H1 (cell line): ENCODE results near the gene OSBPL2. TPM values are rescaled to one million over a fixed set of nuclear protein-coding genes. Genes with fewer than 3 reads are reported as not detected.

ENCODE experiments used
- CTCF ChIA-PET: fragments of 300-600 bp; sonication (Branson Sonifier 250); formaldehyde crosslinking; loops from one replicate; lab custom pipeline; 2021; ENCODE audit not compliant: partially characterized antibody; lab: Charles Lee
- POLR2A ChIA-PET: fragments of 300-600 bp; sonication (Branson Sonifier 250); formaldehyde crosslinking; loops from one replicate; lab custom pipeline; 2021; ENCODE audit warnings: inconsistent platforms; ENCODE audit not compliant: partially characterized antibody; lab: Charles Lee
- DNase-seq, 2 experiments: peaks; one replicate each; pipeline versions ENCODE4 v3.0.0 to v3.0.0-alpha.2; 2010 to 2022; ENCODE audit warnings: low spot score in 2 of 2, low read depth in 1 of 2, mixed read lengths in 1 of 2
- FAIRE-seq: peaks from 2 replicates; lab custom pipeline; 2011; peaks lifted over from hg19 to GRCh38; lab: Jason Lieb, UNC
- H2AFZ ChIP-seq: 2 replicates; pipeline ENCODE4 v1.8.1; 2012; ENCODE audit warnings: low read length, inconsistent platforms
- H2AK5ac ChIP-seq: 2 replicates; pipeline ENCODE4 v1.6.1; 2013; ENCODE audit warnings: low read depth, low read length
- H2BK120ac ChIP-seq: replicated peaks from 2 replicates; pipeline ENCODE3; 2013; ENCODE audit warnings: low read depth, low read length, inconsistent platforms
- H2BK12ac ChIP-seq: 2 replicates; pipeline ENCODE4 v1.6.1; 2013; ENCODE audit warnings: low read depth, low read length
- H2BK15ac ChIP-seq: 2 replicates; pipeline ENCODE4 v1.6.1; 2013; ENCODE audit warnings: low read length
- H2BK20ac ChIP-seq: 2 replicates; pipeline ENCODE4 v1.6.1; 2013; ENCODE audit warnings: low read length
- H2BK5ac ChIP-seq: 2 replicates; pipeline ENCODE4 v1.6.1; 2013; ENCODE audit warnings: low read depth, low read length
- H3K14ac ChIP-seq: 2 replicates; pipeline ENCODE4 v1.6.1; 2013; ENCODE audit warnings: inconsistent platforms; ENCODE audit not compliant: insufficient read length
- H3K18ac ChIP-seq: 2 replicates; pipeline ENCODE4 v1.6.1; 2013; ENCODE audit warnings: low read length; ENCODE audit errors: extremely low read depth
- H3K23ac ChIP-seq: 2 replicates; pipeline ENCODE4 v1.6.1; 2013; ENCODE audit warnings: inconsistent platforms; ENCODE audit not compliant: insufficient read length
- H3K23me2 ChIP-seq: 2 replicates; pipeline ENCODE4 v1.6.1; 2013; ENCODE audit warnings: low read depth, low read length
- H3K27ac ChIP-seq: 2 replicates; pipeline ENCODE4 v1.6.1; 2011; ENCODE audit warnings: low read depth, low read length, inconsistent platforms
- H3K27me3 ChIP-seq, 4 experiments: replicated peaks in 1 of 4; 1 replicate in 1 of 4; 2 replicates in 3 of 4; pipeline versions ENCODE4 v1.6.1 to v1.8.1; 2011 to 2013; ENCODE audit warnings: low read length in 3 of 4, mild to moderate bottlenecking in 3 of 4, inconsistent platforms in 2 of 4, mixed read lengths in 2 of 4, moderate library complexity in 1 of 4; ENCODE audit not compliant: control insufficient read depth in 3 of 4, insufficient read depth in 3 of 4; ENCODE audit errors: extremely low read depth in 1 of 4
- H3K36me3 ChIP-seq, 4 experiments: 2 replicates each; pipeline versions ENCODE4 v1.6.1 to v1.8.1; 2011 to 2013; ENCODE audit warnings: mild to moderate bottlenecking in 4 of 4, low read length in 3 of 4, moderate library complexity in 2 of 4, control low read depth in 1 of 4, inconsistent platforms in 1 of 4; ENCODE audit not compliant: insufficient read depth in 4 of 4, control insufficient read depth in 2 of 4
- H3K4ac ChIP-seq: replicated peaks from 2 replicates; pipeline ENCODE3; 2013; ENCODE audit warnings: low read length, low read depth, mixed read lengths, inconsistent platforms; ENCODE audit not compliant: insufficient read length
- H3K4me1 ChIP-seq, 4 experiments: replicated peaks in 1 of 4; 1 replicate in 1 of 4; 2 replicates in 3 of 4; pipeline versions ENCODE4 v1.6.1 to v1.8.1; 2011 to 2013; ENCODE audit warnings: low read length in 3 of 4, inconsistent platforms in 2 of 4, mixed read lengths in 1 of 4; ENCODE audit not compliant: insufficient read depth in 4 of 4, control insufficient read depth in 3 of 4
- H3K4me2 ChIP-seq, 2 experiments: 2 replicates each; pipeline versions ENCODE4 v1.6.1 to v1.8.1; 2011 to 2013; ENCODE audit warnings: low read depth in 2 of 2, low read length in 2 of 2, control low read depth in 1 of 2, inconsistent platforms in 1 of 2, mild to moderate bottlenecking in 1 of 2; ENCODE audit not compliant: insufficient read depth in 1 of 2
- H3K4me3 ChIP-seq, 4 experiments: fragments of 200-600, 300-600 bp in 1 of 4; sonication (generic), shearing (Covaris generic), sonication (Bioruptor Twin) in 1 of 4; 2 replicates each; pipeline versions ENCODE4 v1.5.1 to v1.8.1; 2011 to 2016; ENCODE audit warnings: low read length in 4 of 4, low read depth in 3 of 4, control low read depth in 2 of 4, inconsistent platforms in 2 of 4, mild to moderate bottlenecking in 2 of 4, mixed read lengths in 1 of 4, moderate library complexity in 1 of 4; ENCODE audit not compliant: insufficient read depth in 2 of 4; ENCODE audit errors: extremely low read depth in 1 of 4
- H3K56ac ChIP-seq: replicated peaks from 2 replicates; pipeline ENCODE3; 2013; ENCODE audit warnings: low read depth, mild to moderate bottlenecking, mixed read lengths, low read length, inconsistent platforms; ENCODE audit not compliant: insufficient read length
- H3K79me1 ChIP-seq: 2 replicates; pipeline ENCODE4 v1.6.1; 2013; ENCODE audit warnings: low read depth, low read length, control low read depth
- H3K79me2 ChIP-seq, 2 experiments: 2 replicates each; pipeline versions ENCODE4 v1.6.1 to v1.8.1; 2012 to 2013; ENCODE audit warnings: low read length in 2 of 2, mild to moderate bottlenecking in 2 of 2, inconsistent platforms in 1 of 2; ENCODE audit not compliant: insufficient read depth in 2 of 2, control insufficient read depth in 1 of 2
- H3K9ac ChIP-seq, 4 experiments: replicated peaks in 1 of 4; 1 replicate in 1 of 4; 2 replicates in 3 of 4; pipeline versions ENCODE4 v1.6.1 to v1.8.1; 2011 to 2013; ENCODE audit warnings: low read depth in 3 of 4, low read length in 3 of 4, control low read depth in 2 of 4, mild to moderate bottlenecking in 2 of 4, moderate library complexity in 2 of 4, inconsistent platforms in 1 of 4; ENCODE audit errors: extremely low read depth in 1 of 4
- H3K9me3 ChIP-seq, 2 experiments: 2 replicates each; pipeline versions ENCODE4 v1.6.1 to v1.8.1; 2012 to 2013; ENCODE audit warnings: mild to moderate bottlenecking in 2 of 2, moderate library complexity in 2 of 2, control low read depth in 1 of 2, inconsistent platforms in 1 of 2, low read depth in 1 of 2, low read length in 1 of 2, mixed read lengths in 1 of 2; ENCODE audit not compliant: insufficient read depth in 2 of 2
- H4K20me1 ChIP-seq, 2 experiments: replicated peaks in 1 of 2; 2 replicates each; pipeline versions ENCODE3 to v1.8.1; 2011 to 2013; ENCODE audit warnings: inconsistent platforms in 2 of 2, low read length in 2 of 2, mild to moderate bottlenecking in 1 of 2; ENCODE audit not compliant: insufficient read depth in 2 of 2, control insufficient read depth in 1 of 2
- H4K5ac ChIP-seq: 2 replicates; pipeline ENCODE4 v1.6.1; 2013; ENCODE audit warnings: low read length, low read depth, mixed read lengths, inconsistent platforms; ENCODE audit not compliant: insufficient read length
- H4K8ac ChIP-seq: 2 replicates; pipeline ENCODE4 v1.8.0; 2013; ENCODE audit warnings: mild to moderate bottlenecking, moderate library complexity, low read length, inconsistent platforms; ENCODE audit not compliant: insufficient read depth; ENCODE audit errors: extremely low read depth
- H4K91ac ChIP-seq: replicated peaks from 2 replicates; pipeline ENCODE3; 2013; ENCODE audit warnings: low read length, mixed read lengths, inconsistent platforms; ENCODE audit not compliant: insufficient read length
- CEBPB ChIP-seq: IDR thresholded peaks from 2 replicates; pipeline ENCODE4 v1.6.1; 2012; ENCODE audit warnings: low read depth, low read length
- CHD1 ChIP-seq: IDR thresholded peaks from 2 replicates; pipeline ENCODE4 v1.6.1; 2012; ENCODE audit warnings: low read depth, low read length, improper control_type of control experiment
- CTBP2 ChIP-seq: IDR thresholded peaks from 2 replicates; pipeline ENCODE4 v1.7.0; 2011; ENCODE audit warnings: borderline replicate concordance, mild to moderate bottlenecking, moderate library complexity, mixed read lengths, low read length; ENCODE audit not compliant: insufficient read depth, insufficient read length
- EZH2 ChIP-seq: fragments of 200-600 bp; sonication (generic); IDR thresholded peaks from 2 replicates; pipeline ENCODE4 v1.7.1; 2012; ENCODE audit warnings: low read depth, mild to moderate bottlenecking, moderate library complexity, low read length, inconsistent platforms; ENCODE audit not compliant: severe bottlenecking
- RFX5 ChIP-seq: IDR thresholded peaks from 2 replicates; pipeline ENCODE4 v1.6.1; 2011; ENCODE audit warnings: low read depth, low read length, improper control_type of control experiment, borderline replicate concordance
- TAF1 ChIP-seq: IDR thresholded peaks from 2 replicates; pipeline ENCODE4 v1.6.1; 2011; ENCODE audit warnings: mild to moderate bottlenecking, low read depth, low read length
- WGBS, 2 experiments: shearing (Covaris generic) in 1 of 2; methylation state at CpG; one replicate each; pipeline versions ENCODE4 v1.1.6 to v1.1.7; 2013 to 2015; ENCODE audit warnings: low lambda C conversion rate in 2 of 2, mixed read lengths in 2 of 2, inconsistent platforms in 1 of 2, low coverage in 1 of 2, missing lambda C conversion rate in 1 of 2; ENCODE audit not compliant: insufficient replicate concordance in 2 of 2, insufficient coverage in 1 of 2, insufficient read length in 1 of 2; ENCODE audit errors: extremely low coverage in 1 of 2, missing lambda C conversion rate in 1 of 2; 5-methylcytosine and 5-hydroxymethylcytosine counted together
- polyA plus RNA-seq, 7 experiments: library from polyadenylated mRNA; depleted of rRNA in 3 of 7; stranded (reverse) in 5 of 7; unstranded in 2 of 7; fragments of >200 nt in 5 of 7; fragments of 200-250 nt in 2 of 7; gene quantifications; 1 replicate in 5 of 7; 2 replicates in 1 of 7; 4 replicates in 1 of 7; pipeline versions ENCODE4 v1.2.1 to v1.2.3, GENCODE V29; 2011 to 2013; ENCODE audit warnings: missing spikeins in 2 of 7, mixed read lengths in 2 of 7
- total RNA-seq: library from RNA; stranded (reverse); fragmentation: NEBNext Ultra II Directional; extraction: Animal tissue kit (Norgen Biotek cat#: 25700); gene quantifications from 2 replicates; pipeline ENCODE4 v1.2.1, GENCODE V29; 2021

The OSBPL2 gene
- total and polyA plus RNA-seq, 2 of the 8 experiments (the other 6 are each of a cell fraction or from before 2014, with no cell fraction given) = 11.7 to 42.4 TPM

DNA sequence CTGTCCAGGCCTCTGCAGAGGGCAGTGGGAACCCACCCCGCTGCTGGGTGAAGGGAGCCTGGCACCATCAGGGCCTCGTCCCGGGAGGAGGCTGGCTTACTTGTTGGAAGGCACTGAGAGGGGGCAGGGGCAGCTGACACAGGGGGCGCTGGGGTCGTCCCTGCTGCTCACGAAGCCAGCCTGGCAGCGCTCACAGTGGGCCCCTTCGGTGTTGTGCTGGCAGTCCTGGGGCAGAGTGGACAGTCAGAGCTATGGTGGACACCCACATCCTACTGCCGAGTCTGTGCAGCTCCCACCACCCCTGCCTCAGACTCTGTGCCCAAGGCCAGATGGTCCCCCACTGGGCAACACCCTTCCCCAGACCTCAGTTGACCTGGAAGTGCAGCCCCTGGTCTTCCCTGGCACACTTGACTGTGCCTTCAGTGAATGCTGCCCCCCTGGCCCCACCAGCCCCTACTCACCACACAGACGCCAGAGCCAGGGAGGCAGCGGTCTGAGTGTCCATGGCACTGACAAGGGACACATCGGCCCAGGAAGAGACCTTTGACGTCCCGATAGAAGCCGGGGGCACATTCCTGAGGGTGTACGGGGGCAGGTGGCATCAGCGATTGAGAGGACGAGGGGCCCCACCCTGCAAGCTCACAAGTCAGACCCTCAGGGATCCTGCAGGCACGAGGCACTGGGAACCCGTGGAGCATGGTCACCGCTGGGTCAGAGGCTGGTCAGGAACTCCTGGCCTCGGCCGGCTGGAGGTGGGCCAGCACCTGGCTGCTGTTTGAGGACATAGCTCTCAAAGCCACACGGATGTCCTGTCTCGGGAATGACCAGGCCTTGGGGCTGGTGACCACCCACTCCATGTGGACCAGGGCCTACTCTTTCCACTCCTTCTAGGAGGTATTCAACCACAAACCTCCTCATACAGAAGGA, 85.9 kb downstream of the OSBPL2 start:
- Histone ChIP-seq H2AK5ac (no peak overlapping the region), H3K4me2 (no peak overlapping the region), H4K20me1 (peaks cover 0 to 9% of the 10 kb centered on the region in 2 experiments), H3K23ac (no peak overlapping the region), H3K56ac (no peak overlapping the region), H4K91ac (no peak overlapping the region), H3K79me2 (no peaks in the 10 kb centered on the region), H3K14ac (no peak overlapping the region), H3K27ac (no peak overlapping the region), H3K4me1 (no peaks in the 10 kb centered on the region), H2BK15ac (no peak overlapping the region), H4K5ac (no peak overlapping the region), H3K18ac (no peak overlapping the region), H3K27me3 (no peaks in the 10 kb centered on the region), H2BK12ac (no peak overlapping the region), H3K4ac (no peak overlapping the region), H3K79me1 (no peaks in the 10 kb centered on the region), H3K23me2 (no peaks in the 10 kb centered on the region), H2BK120ac (no peak overlapping the region), H2BK5ac (no peak overlapping the region), H3K4me3 (no peak overlapping the region), H3K9ac (no peak overlapping the region), H4K8ac (no peak overlapping the region)
- no peak for FAIRE-seq
- POLR2A ChIA-PET = interaction anchor here (0.6 to 13.3 kb wide), 11 partner anchors 7 to 65 kb away, joined by 3 to 151 read pairs (median 5); partner anchors contain the start of gene ADRM1
- CTCF ChIA-PET = interaction anchor here (1.0 to 1.9 kb wide), 4 partner anchors 19 to 59 kb away, joined by 3 to 5 read pairs (median 3); no protein-coding TSS in a partner anchor
- WGBS, 2 experiments = 92% methylated on average over 23 of the region's 25 CpGs; no CpG with 5 or more reads in 1 of the 2 experiments
- TF ChIP-seq CTBP2 (no peak), CEBPB (no peak), CHD1 (no peak), TAF1 (no peak), EZH2 (no peak), RFX5 (no peak)
- TF ChIP-seq, all 59 proteins: peak for 0
- DNase-seq = no peak
- peaks cover 43 to 88% (median 67%) of the 10 kb centered on the region in 4 experiments for H3K36me3 ChIP-seq
- no peak overlapping the region for H2AFZ ChIP-seq
- H3K9me3 ChIP-seq = peaks cover 0 to 10% of the 10 kb centered on the region in 2 experiments; a peak in 1 of 4 replicates
- no peak overlapping the region for H2BK20ac ChIP-seq
